ENCODE data around the gene NME4.

The NME4 gene

DNA sequence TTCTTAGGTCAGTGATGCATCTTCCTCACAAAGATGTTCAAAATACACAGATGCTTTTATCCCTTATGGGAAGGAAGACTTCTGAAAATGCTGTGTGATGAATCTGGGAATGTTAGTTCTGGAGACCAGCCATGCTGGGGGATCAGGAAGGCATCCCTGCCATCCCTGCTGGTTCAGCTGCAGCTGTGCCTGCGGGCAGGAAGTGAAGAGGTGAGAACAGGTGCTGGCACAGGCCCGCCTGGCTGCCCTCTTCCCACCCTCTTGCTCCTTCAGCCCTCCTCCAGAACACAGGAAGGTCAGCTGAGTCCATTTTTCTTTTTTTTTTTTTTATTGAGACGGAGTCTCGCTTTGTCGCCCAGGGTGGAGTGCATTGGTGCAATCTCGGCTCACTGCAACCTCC is 43.6 kb downstream of the NME4 start:
- DNase-seq = no peak

DNA sequence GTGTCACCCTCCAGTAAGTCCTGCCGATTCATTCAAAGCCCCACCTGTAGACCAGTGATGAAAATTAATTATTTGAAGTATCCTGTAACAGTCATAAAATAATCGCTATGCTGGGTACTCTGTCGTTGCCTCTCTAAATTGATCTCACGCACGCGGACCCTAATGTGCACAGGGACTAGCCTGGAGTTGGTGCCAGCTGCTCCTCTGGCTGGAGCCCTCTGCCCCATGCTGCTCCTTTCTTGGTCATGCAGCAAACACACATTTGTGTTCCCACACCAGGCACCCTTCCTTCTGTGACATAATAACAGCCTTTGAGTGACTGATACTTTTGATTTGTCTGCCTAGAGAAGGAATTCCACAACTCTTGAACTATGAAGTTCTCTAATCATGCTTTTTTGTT is 44.4 kb downstream of the NME4 start:
- DNase-seq = no peak

DNA sequence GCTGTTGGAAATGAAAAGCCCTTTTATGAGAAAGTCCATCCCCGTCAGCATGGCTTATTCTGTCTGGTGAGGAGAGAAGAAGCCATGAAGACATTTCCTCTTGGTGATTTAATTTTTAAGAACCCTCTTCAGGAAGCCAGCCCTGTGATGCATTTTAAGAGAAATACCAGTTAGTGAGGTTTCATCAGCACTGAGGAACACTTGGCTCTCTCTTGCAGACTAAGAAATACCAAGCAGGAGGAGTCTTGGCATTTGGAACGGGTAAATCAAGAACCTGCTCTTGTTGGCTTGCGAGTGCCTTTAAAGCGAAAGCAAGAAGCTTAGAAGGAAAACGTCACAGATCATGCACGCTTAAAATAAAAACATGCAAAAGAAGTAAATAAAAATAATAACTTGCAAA is 46.0 kb downstream of the NME4 start:
- DNase-seq = no peak

DNA sequence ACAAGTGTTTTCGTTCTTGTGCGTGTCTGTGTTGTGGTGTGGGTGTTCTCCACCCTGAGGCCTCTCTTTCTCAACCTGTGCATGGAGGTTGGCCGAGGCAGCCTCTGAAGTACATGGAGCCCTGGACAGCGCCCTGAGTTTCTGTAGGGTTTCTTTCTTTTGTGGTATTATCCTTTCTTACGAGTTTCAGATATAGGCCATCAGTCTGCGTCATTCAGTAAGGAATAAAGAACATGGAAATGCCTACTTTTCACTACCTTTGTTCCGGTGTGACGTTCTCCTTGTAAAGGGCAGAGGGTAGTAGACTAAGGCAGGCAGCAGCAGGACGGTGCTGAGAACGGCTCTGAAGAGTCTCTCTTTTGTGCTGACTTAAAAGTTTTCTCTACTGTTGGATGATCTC is 47.0 kb downstream of the NME4 start:
- no peak for DNase-seq

DNA sequence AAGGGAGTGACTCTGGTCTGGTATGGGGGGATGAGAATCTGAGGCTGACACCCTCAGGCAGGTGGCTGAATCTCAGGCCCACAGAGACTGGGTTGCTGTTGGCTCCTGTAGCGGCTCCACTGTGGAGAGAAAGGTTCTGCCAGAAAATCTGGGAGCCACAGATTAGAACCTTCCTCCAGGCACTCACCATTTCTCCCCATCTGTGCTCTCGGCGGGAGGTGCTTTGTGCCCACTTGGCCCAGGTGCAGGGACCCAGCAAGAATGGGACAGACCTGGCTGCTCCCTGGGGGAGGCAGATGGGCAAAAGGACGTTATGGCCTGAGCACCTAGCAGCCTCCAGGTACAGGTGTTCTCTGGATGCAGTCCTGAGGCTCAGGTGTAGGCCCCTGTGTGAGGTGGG is 48.6 kb downstream of the NME4 start:
- DNase-seq = no peak
